H1 (cell line): ENCODE measurements around the gene RAD23A. TPM values are rescaled to one million over a fixed set of nuclear protein-coding genes. Genes with fewer than 3 reads are reported as not detected.

ENCODE experiments used
- ASH2L ChIP-seq: fragments of 200-600, 300-600 bp; sonication (generic); IDR thresholded peaks from one replicate; pipeline ENCODE4 v1.7.1; 2017; ENCODE audit warnings: low read length
- BACH1 ChIP-seq: IDR thresholded peaks from 2 replicates; pipeline ENCODE4 v1.6.1; 2012; ENCODE audit warnings: low read length, improper control_type of control experiment
- CHD2 ChIP-seq: IDR thresholded peaks from 2 replicates; pipeline ENCODE4 v1.6.1; 2012; ENCODE audit warnings: low read length, improper control_type of control experiment
- EGR1 ChIP-seq: IDR thresholded peaks from 2 replicates; pipeline ENCODE4 v1.6.1; 2011; ENCODE audit warnings: low read depth, low read length, borderline replicate concordance
- EP300 ChIP-seq, 2 experiments: IDR thresholded peaks; 1 replicate in 1 of 2; 2 replicates in 1 of 2; pipeline ENCODE4 v1.6.1; 2011 to 2012; ENCODE audit warnings: low read depth in 2 of 2, low read length in 2 of 2, mild to moderate bottlenecking in 2 of 2, borderline replicate concordance in 1 of 2, inconsistent platforms in 1 of 2, moderate library complexity in 1 of 2
- HDAC2 ChIP-seq, 2 experiments: fragments of 300-600 bp in 1 of 2; sonication (generic) in 1 of 2; IDR thresholded peaks; 2 replicates each; pipeline ENCODE4 v1.6.1; 2011 to 2012; ENCODE audit warnings: low read depth in 2 of 2, low read length in 2 of 2, mild to moderate bottlenecking in 2 of 2, moderate library complexity in 2 of 2, borderline replicate concordance in 1 of 2, inconsistent platforms in 1 of 2
- HDAC6 ChIP-seq: IDR thresholded peaks from one replicate; pipeline ENCODE4 v1.7.1; 2012; ENCODE audit warnings: low read depth, mild to moderate bottlenecking, inconsistent platforms, low read length, moderate library complexity
- KDM4A ChIP-seq: IDR thresholded peaks from one replicate; pipeline ENCODE4 v1.7.1; 2012; ENCODE audit warnings: low read depth, mild to moderate bottlenecking, moderate library complexity, low read length, inconsistent platforms; ENCODE audit not compliant: severe bottlenecking
- POLR2AphosphoS5 ChIP-seq: IDR thresholded peaks from 2 replicates; pipeline ENCODE4 v1.6.1; 2011; ENCODE audit warnings: low read depth, low read length
- RBBP5 ChIP-seq: IDR thresholded peaks from 2 replicates; pipeline ENCODE4 v1.7.1; 2012; ENCODE audit warnings: low read depth, mild to moderate bottlenecking, inconsistent platforms, low read length, moderate library complexity, borderline replicate concordance
- SUZ12 ChIP-seq: fragments of 200-600 bp; sonication (generic); IDR thresholded peaks from 2 replicates; pipeline ENCODE4 v1.6.1; 2012; ENCODE audit warnings: mild to moderate bottlenecking, inconsistent platforms, low read length, moderate library complexity, mixed read lengths
- TAF7 ChIP-seq: optimal IDR thresholded peaks from 2 replicates; pipeline ENCODE3; 2011; ENCODE audit warnings: low read depth, mild to moderate bottlenecking, inconsistent platforms, low read length, moderate library complexity, borderline replicate concordance
- TEAD4 ChIP-seq: IDR thresholded peaks from 2 replicates; pipeline ENCODE4 v1.6.1; 2012; ENCODE audit warnings: low read depth, low read length, inconsistent platforms, mixed read lengths
- YY1 ChIP-seq: IDR thresholded peaks from 2 replicates; pipeline ENCODE4 v1.6.1; 2011; ENCODE audit warnings: low read depth, mild to moderate bottlenecking, low read length
- ZNF274 ChIP-seq: IDR thresholded peaks from 2 replicates; pipeline ENCODE4 v1.7.0; 2012; ENCODE audit warnings: low read length, borderline replicate concordance; ENCODE audit errors: extremely low read depth
- polyA plus RNA-seq, 7 experiments: library from polyadenylated mRNA; depleted of rRNA in 3 of 7; stranded (reverse) in 5 of 7; unstranded in 2 of 7; fragments of >200 nt in 5 of 7; fragments of 200-250 nt in 2 of 7; gene quantifications; 1 replicate in 5 of 7; 2 replicates in 1 of 7; 4 replicates in 1 of 7; pipeline versions ENCODE4 v1.2.1 to v1.2.3, GENCODE V29; 2011 to 2013; ENCODE audit warnings: missing spikeins in 2 of 7, mixed read lengths in 2 of 7
- total RNA-seq: library from RNA; stranded (reverse); fragmentation: NEBNext Ultra II Directional; extraction: Animal tissue kit (Norgen Biotek cat#: 25700); gene quantifications from 2 replicates; pipeline ENCODE4 v1.2.1, GENCODE V29; 2021
- TF ChIP-seq, protein P1 (sequence below): IDR thresholded peaks from 2 replicates; pipeline ENCODE4 v1.6.1; 2012; ENCODE audit warnings: inconsistent platforms

The RAD23A gene
- total and polyA plus RNA-seq, 2 of the 8 experiments (the other 6 are each of a cell fraction or from before 2014, with no cell fraction given) = 40.0 to 76.1 TPM

- TF ChIP-seq, protein P1, sequence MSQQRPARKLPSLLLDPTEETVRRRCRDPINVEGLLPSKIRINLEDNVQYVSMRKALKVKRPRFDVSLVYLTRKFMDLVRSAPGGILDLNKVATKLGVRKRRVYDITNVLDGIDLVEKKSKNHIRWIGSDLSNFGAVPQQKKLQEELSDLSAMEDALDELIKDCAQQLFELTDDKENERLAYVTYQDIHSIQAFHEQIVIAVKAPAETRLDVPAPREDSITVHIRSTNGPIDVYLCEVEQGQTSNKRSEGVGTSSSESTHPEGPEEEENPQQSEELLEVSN = peak; percentile 66; the same call in 1 of the 2 replicates
- peak; percentile 98 to 100 for TF ChIP-seq HDAC2 (IDR thresholded peaks at IDR 0.05; ENCODE audit: borderline replicate concordance in 1 of 2, low read depth in 2 of 2, low read length in 2 of 2)
- peak; percentile 93 for TF ChIP-seq CHD2
- no peak for TF ChIP-seq ZNF274
- no peak for TF ChIP-seq KDM4A
- peak; percentile 34; the same call in 1 of the 2 replicates for TF ChIP-seq YY1
- peak; percentile 99 for TF ChIP-seq BACH1
- peak; percentile 87 for TF ChIP-seq TAF7
- no peak for TF ChIP-seq TEAD4
- TF ChIP-seq POLR2AphosphoS5 = peak; percentile 92
- TF ChIP-seq SUZ12 = peak; percentile 63; the same call in 1 of the 2 replicates
- TF ChIP-seq HDAC6 = no peak
- no peak for TF ChIP-seq EP300 (IDR thresholded peaks at IDR 0.05; ENCODE audit: borderline replicate concordance in 1 of 2, low read depth in 2 of 2, low read length in 2 of 2)
- 0 out of 2 replicates have a peak, but pooled peaks have one; percentile 3 for TF ChIP-seq RBBP5
- peak; percentile 38 for TF ChIP-seq ASH2L
- TF ChIP-seq EGR1 = 0 out of 2 replicates have a peak, but pooled peaks have one; percentile 13
These were observed 7.5 kb upstream of the RAD23A start, which contains the start of gene CALR (continued) for GRCh38 chr19:12937927-12938778.
